Mucosa of descending colon (tissue), 3 donors: ENCODE data around the gene LRRC28. TPM values are rescaled to one million over a fixed set of nuclear protein-coding genes. Genes with fewer than 3 reads are reported as not detected.

Source experiments
- ATAC-seq: fragments of 200-7000 bp; cut with Tn5 transposase; one replicate; pipeline ENCODE4 v1.9.1; 2020; ENCODE audit warnings: mild to moderate bottlenecking, moderate library complexity
- DNase-seq, 3 donors: peaks; one replicate each; pipeline ENCODE4 v3.0.0-alpha.2; 2020
- H3K36me3 ChIP-seq: fragments of 200-600 bp; one replicate; pipeline ENCODE4 v1.8.0; 2021; ENCODE audit warnings: low read depth, mild to moderate bottlenecking
- H3K4me1 ChIP-seq: fragments of 200-600 bp; one replicate; pipeline ENCODE4 v1.8.0; 2021; ENCODE audit warnings: low read depth, mild to moderate bottlenecking
- H3K4me3 ChIP-seq: fragments of 200-600 bp; one replicate; pipeline ENCODE4 v1.8.0; 2021; ENCODE audit warnings: mild to moderate bottlenecking
- H3K9me3 ChIP-seq: fragments of 200-600 bp; one replicate; pipeline ENCODE4 v1.8.0; 2021; ENCODE audit warnings: mild to moderate bottlenecking
- CTCF ChIP-seq: fragments of 200-600 bp; IDR thresholded peaks from one replicate; pipeline ENCODE4 v1.8.0; 2022; ENCODE audit warnings: antibody characterized with exemption, mild to moderate bottlenecking
- intact Hi-C, 2 donors: fragments of 100-400 bp; cut with DNase I in 1 of 2; cut with micrococcal nuclease in 1 of 2; formaldehyde crosslinking; loops; one replicate each; pipeline versions ENCODE4 v1.11.0 to v1.11.1; 2022; cut with DNase I, micrococcal nuclease
- total RNA-seq, 3 donors: library from RNA; stranded (reverse); fragmentation: NEBNext Ultra II Directional in 2 of 3; extraction: Animal tissue kit (Norgen Biotek cat#: 25700) in 2 of 3; gene quantifications; one replicate each; pipeline versions ENCODE4 v1.2.1 to v1.2.4, GENCODE V29; 2021 to 2023
- donor health status: DM: no; HTN: no; CAD: no; lungs with moderate emphysema.
- donor health status: DM: no; HTN: no; CAD: no.
- donor health status: DM: no; HTN: yes; CAD: no.

LRRC28 gene
- total RNA-seq, 3 donors from 2014 or later: 26.0 to 41.6 (median 27.7) TPM

- Histone ChIP-seq H3K4me3 (no peak overlapping the region), H3K36me3 (no peaks in the 10 kb centered on the region), H3K9me3 (no peaks in the 10 kb centered on the region), H3K4me1 (peaks cover 3% of the 10 kb centered on the region)
- TF ChIP-seq CTCF: no peak
- ATAC-seq: no peak
- intact Hi-C loops: no loop called here
- peak in 1 of 3 donors; percentile 13 for DNase-seq
Observed at GRCh38 chr15:99305761-99306505, 54.7 kb downstream of the LRRC28 start.

GRCh38 chr15:99306694-99307338 is 55.5 kb downstream of the LRRC28 start:
- Histone ChIP-seq H3K4me1 (peaks cover 3% of the 10 kb centered on the region), H3K9me3 (no peaks in the 10 kb centered on the region), H3K4me3 (no peak overlapping the region), H3K36me3 (no peaks in the 10 kb centered on the region)
- ATAC-seq (peak; percentile 65), DNase-seq (peak in 1 of 3 donors; percentile 10)
- intact Hi-C loops: no loop called here
- no peak for TF ChIP-seq CTCF

DNA sequence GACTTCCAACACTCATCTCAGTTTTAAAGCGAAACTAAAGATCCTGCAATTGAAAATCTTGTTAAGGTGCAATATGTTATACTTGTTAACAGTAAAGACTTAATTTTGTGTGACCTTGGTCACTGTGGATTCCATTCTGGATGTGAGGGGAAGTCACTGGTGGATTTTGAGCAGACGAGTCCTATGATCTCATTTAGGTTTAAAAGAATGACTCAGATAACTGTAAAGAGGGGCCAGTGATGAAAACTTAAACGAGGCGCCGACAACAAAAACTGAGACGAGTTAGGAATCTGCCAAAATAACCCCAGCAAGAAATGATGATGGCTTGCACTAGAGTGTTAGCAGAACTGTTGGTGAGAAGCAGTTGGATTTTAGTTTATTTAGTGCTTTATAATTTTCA is 56.5 kb downstream of the LRRC28 start:
- no peak overlapping the region for H3K4me3 ChIP-seq
- TF ChIP-seq CTCF: no peak
- DNase-seq: no peak
- H3K9me3 ChIP-seq: peaks cover 5% of the 10 kb centered on the region
- ATAC-seq: no peak
- H3K36me3 ChIP-seq: no peaks in the 10 kb centered on the region
- H3K4me1 ChIP-seq: peaks cover 3% of the 10 kb centered on the region
- intact Hi-C loops: no loop called here

DNA sequence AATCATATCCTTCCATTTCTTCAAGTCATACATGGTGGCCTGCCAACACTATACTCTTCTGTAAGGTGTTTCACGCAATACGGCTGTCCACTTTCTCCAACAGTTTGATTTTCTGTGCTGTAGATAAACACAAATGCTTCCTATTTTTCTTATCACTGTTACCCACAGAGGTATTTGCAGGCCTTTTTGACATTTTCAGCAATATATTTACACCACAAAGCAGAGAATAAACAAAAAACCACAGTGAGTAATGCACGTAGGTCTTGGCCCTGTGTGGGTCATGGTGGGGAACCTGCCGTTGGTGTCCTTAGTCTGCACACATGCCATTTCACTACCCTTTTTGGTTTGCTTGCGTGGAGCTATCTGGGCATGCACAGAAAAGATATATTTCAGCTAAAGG is 59.5 kb downstream of the LRRC28 start:
- Histone ChIP-seq H3K4me1 (peaks cover 3% of the 10 kb centered on the region), H3K4me3 (no peak overlapping the region), H3K9me3 (peaks cover 14% of the 10 kb centered on the region), H3K36me3 (no peaks in the 10 kb centered on the region)
- TF ChIP-seq CTCF: no peak
- ATAC-seq (no peak), DNase-seq (no peak)
- intact Hi-C loops: no loop called here

- ATAC-seq: no peak
- intact Hi-C loops: no loop called here
- no peak for TF ChIP-seq CTCF
Observed at GRCh38 chr15:99312228-99312627, 60.9 kb downstream of the LRRC28 start.

More at GRCh38 chr15:99312228-99312627, 60.9 kb downstream of the LRRC28 start:
- no peak for DNase-seq
- Histone ChIP-seq H3K4me3 (no peak overlapping the region), H3K36me3 (no peaks in the 10 kb centered on the region), H3K4me1 (no peaks in the 10 kb centered on the region), H3K9me3 (peaks cover 14% of the 10 kb centered on the region)
